CD14-positive monocyte (primary cell): ENCODE measurements around the gene MMRN1. TPM values are rescaled to one million over a fixed set of nuclear protein-coding genes. Genes with fewer than 3 reads are reported as not detected.

ENCODE experiments used
- DNase-seq, 3 donors: peaks; one replicate each; pipeline ENCODE4 v3.0.0-alpha.2; 2011 to 2022
- H2AFZ ChIP-seq: 2 replicates; pipeline ENCODE4 v1.6.0; 2012; ENCODE audit warnings: mild to moderate bottlenecking, low read depth, low read length, inconsistent platforms; ENCODE audit not compliant: insufficient read depth, poor library complexity, severe bottlenecking
- H3K27ac ChIP-seq, 2 donors: 1 replicate in 1 of 2; 2 replicates in 1 of 2; pipeline ENCODE4 v1.5.1; 2012 to 2013; ENCODE audit warnings: low read length in 2 of 2, control low read depth in 1 of 2, inconsistent platforms in 1 of 2, low read depth in 1 of 2, mild to moderate bottlenecking in 1 of 2
- H3K27me3 ChIP-seq, 2 donors: one replicate each; pipeline versions ENCODE4 v1.6.0 to v1.6.1; 2011 to 2013; ENCODE audit warnings: low read length in 2 of 2; ENCODE audit not compliant: control insufficient read depth in 2 of 2, insufficient read depth in 2 of 2
- H3K36me3 ChIP-seq, 2 donors: replicated peaks in 1 of 2; 1 replicate in 1 of 2; 2 replicates in 1 of 2; pipeline versions ENCODE4 v1.5.1 to v1.6.1; 2012 to 2013; ENCODE audit warnings: low read length in 2 of 2, control low read depth in 1 of 2, inconsistent platforms in 1 of 2, mild to moderate bottlenecking in 1 of 2; ENCODE audit not compliant: insufficient read depth in 2 of 2, control insufficient read depth in 1 of 2
- H3K4me1 ChIP-seq, 2 donors: 1 replicate in 1 of 2; 2 replicates in 1 of 2; pipeline versions ENCODE4 v1.5.1 to v1.6.1; 2012 to 2013; ENCODE audit warnings: low read length in 2 of 2, control low read depth in 1 of 2, inconsistent platforms in 1 of 2, mild to moderate bottlenecking in 1 of 2, moderate library complexity in 1 of 2; ENCODE audit not compliant: insufficient read depth in 2 of 2, control insufficient read depth in 1 of 2
- H3K4me2 ChIP-seq: replicated peaks from 2 replicates; pipeline ENCODE3; 2012; ENCODE audit warnings: low read length, moderate library complexity, mild to moderate bottlenecking; ENCODE audit not compliant: poor library complexity, severe bottlenecking; ENCODE audit errors: extremely low read depth
- H3K4me3 ChIP-seq, 3 experiments: fragments of 200-600 bp in 1 of 3; sonication (generic) in 1 of 3; replicated peaks in 1 of 3; 1 replicate in 2 of 3; 2 replicates in 1 of 3; pipeline ENCODE4 v1.5.1; 2011 to 2013; ENCODE audit warnings: low read length in 3 of 3, mild to moderate bottlenecking in 3 of 3, control low read depth in 2 of 3, low read depth in 2 of 3, inconsistent platforms in 1 of 3, moderate library complexity in 1 of 3
- H3K79me2 ChIP-seq: 2 replicates; pipeline ENCODE4 v1.6.0; 2012; ENCODE audit warnings: mild to moderate bottlenecking, control low read depth, inconsistent platforms, low read length, moderate library complexity; ENCODE audit not compliant: insufficient read depth
- H3K9ac ChIP-seq: 2 replicates; pipeline ENCODE4 v1.6.0; 2017; ENCODE audit warnings: low read length, mild to moderate bottlenecking; ENCODE audit not compliant: insufficient read depth, poor library complexity, severe bottlenecking
- H3K9me3 ChIP-seq, 2 donors: replicated peaks in 1 of 2; 1 replicate in 1 of 2; 2 replicates in 1 of 2; pipeline versions ENCODE4 v1.5.1 to v1.6.1; 2012 to 2013; ENCODE audit warnings: low read length in 2 of 2, control low read depth in 1 of 2; ENCODE audit not compliant: control insufficient read depth in 1 of 2, insufficient read depth in 1 of 2
- H4K20me1 ChIP-seq: 2 replicates; pipeline ENCODE4 v1.6.0; 2012; ENCODE audit warnings: mild to moderate bottlenecking, low read length, control low read depth, moderate library complexity; ENCODE audit not compliant: insufficient read depth
- H3K27ac Mint-ChIP-seq, 7 donors: one replicate each; pipeline ENCODE4 v1.8.0; 2020; ENCODE audit warnings: mild to moderate bottlenecking in 7 of 7, mixed read lengths in 7 of 7, moderate library complexity in 6 of 7, inconsistent platforms in 2 of 7
- H3K27me3 Mint-ChIP-seq, 3 donors: one replicate each; pipeline ENCODE4 v1.8.0; 2021 to 2022; ENCODE audit warnings: low read depth in 3 of 3, mild to moderate bottlenecking in 3 of 3, mixed read lengths in 3 of 3, moderate library complexity in 3 of 3, inconsistent platforms in 1 of 3
- H3K36me3 Mint-ChIP-seq, 2 donors: one replicate each; pipeline ENCODE4 v1.8.0; 2020; ENCODE audit warnings: mixed read lengths in 2 of 2, inconsistent platforms in 1 of 2, mild to moderate bottlenecking in 1 of 2
- H3K4me1 Mint-ChIP-seq: one replicate; pipeline ENCODE4 v1.8.0; 2020; ENCODE audit warnings: mild to moderate bottlenecking, mixed read lengths
- H3K4me3 Mint-ChIP-seq, 2 donors: one replicate each; pipeline ENCODE4 v1.8.0; 2020; ENCODE audit warnings: mild to moderate bottlenecking in 2 of 2, mixed read lengths in 2 of 2, moderate library complexity in 1 of 2
- H3K9me3 Mint-ChIP-seq, 7 donors: one replicate each; pipeline ENCODE4 v1.8.0; 2020 to 2022; ENCODE audit warnings: mixed read lengths in 7 of 7, mild to moderate bottlenecking in 6 of 7, moderate library complexity in 6 of 7, inconsistent platforms in 2 of 7
- CTCF ChIP-seq: fragments of 200-600 bp; IDR thresholded peaks from one replicate; pipeline ENCODE4 v1.8.0; 2022; ENCODE audit warnings: antibody characterized with exemption, mild to moderate bottlenecking
- WGBS: methylation state at CpG from one replicate; pipeline ENCODE4 v1.1.5; 2013; ENCODE audit warnings: missing lambda C conversion rate; ENCODE audit not compliant: insufficient coverage; 5-methylcytosine and 5-hydroxymethylcytosine counted together
- intact Hi-C, 2 donors: fragments of 100-400 bp; cut with micrococcal nuclease; formaldehyde crosslinking; loops; one replicate each; pipeline versions ENCODE4 v1.15.0 to v1.15.1; 2023
- polyA plus RNA-seq, 3 donors: library from polyadenylated mRNA; depleted of rRNA in 1 of 3; unstranded in 2 of 3; stranded (reverse) in 1 of 3; fragments of 300-500 nt in 2 of 3; fragments of >200 nt in 1 of 3; fragmentation: Illumina TruSeq in 2 of 3; gene quantifications; 1 replicate in 2 of 3; 2 replicates in 1 of 3; pipeline ENCODE4 v1.2.3, GENCODE V29; 2012 to 2021

The MMRN1 gene
- polyA plus RNA-seq, 3 donors, result 0.07 TPM; not detected in 2

- Histone ChIP-seq H3K27ac (no peak overlapping the region), H3K36me3 (no peaks in the 10 kb centered on the region), H3K4me1 (no peaks in the 10 kb centered on the region), H3K4me3 (no peak overlapping the region), H2AFZ (no peak overlapping the region), H3K79me2 (no peaks in the 10 kb centered on the region), H3K9me3 (no peaks in the 10 kb centered on the region), H3K4me2 (no peak overlapping the region), H3K27me3 (no peaks in the 10 kb centered on the region), H4K20me1 (no peaks in the 10 kb centered on the region), H3K9ac (no peak overlapping the region)
- H3K27ac Mint-ChIP-seq, result no peak overlapping the region
- no CpG with 5 or more reads among the region's 2 CpGs for WGBS
- H3K9me3 Mint-ChIP-seq, result no peaks in the 10 kb centered on the region
- no peaks in the 10 kb centered on the region for H3K4me1 Mint-ChIP-seq
- TF ChIP-seq CTCF, result peak; percentile 33
- intact Hi-C loops, result no loop called here
- DNase-seq, result no peak
- H3K36me3 Mint-ChIP-seq, result no peaks in the 10 kb centered on the region
- H3K27me3 Mint-ChIP-seq, result no peaks in the 10 kb centered on the region
- no peak overlapping the region for H3K4me3 Mint-ChIP-seq
These were observed 55.2 kb downstream of the MMRN1 start for GRCh38 chr4:89949782-89950387.

GRCh38 chr4:89952458-89952857, 57.8 kb downstream of the MMRN1 start:
- Histone ChIP-seq H3K79me2 (no peaks in the 10 kb centered on the region), H3K9me3 (no peaks in the 10 kb centered on the region), H3K4me3 (no peak overlapping the region), H2AFZ (no peak overlapping the region), H3K27me3 (no peaks in the 10 kb centered on the region), H3K9ac (no peak overlapping the region), H3K4me2 (no peak overlapping the region), H3K4me1 (no peaks in the 10 kb centered on the region), H4K20me1 (no peaks in the 10 kb centered on the region), H3K27ac (no peak overlapping the region), H3K36me3 (no peaks in the 10 kb centered on the region)
- H3K27ac Mint-ChIP-seq, result no peak overlapping the region
- no peak for TF ChIP-seq CTCF
- WGBS, result no CpG with 5 or more reads among the region's 3 CpGs
- no peak for DNase-seq
- H3K27me3 Mint-ChIP-seq, result no peaks in the 10 kb centered on the region
- intact Hi-C loops, result no loop called here
- no peaks in the 10 kb centered on the region for H3K9me3 Mint-ChIP-seq
- no peak overlapping the region for H3K4me3 Mint-ChIP-seq
- no peaks in the 10 kb centered on the region for H3K36me3 Mint-ChIP-seq
- H3K4me1 Mint-ChIP-seq, result peaks cover under 1% of the 10 kb centered on the region
